HG03159 (cell line): ENCODE data around the gene ROCK2.

Source experiments
- ATAC-seq: cut with Tn5 transposase; IDR thresholded peaks from one replicate; pipeline ENCODE4 v1.9.1; 2021; ENCODE audit warnings: mild to moderate bottlenecking, moderate library complexity; ENCODE audit not compliant: unreplicated experiment

Gene ROCK2

DNA sequence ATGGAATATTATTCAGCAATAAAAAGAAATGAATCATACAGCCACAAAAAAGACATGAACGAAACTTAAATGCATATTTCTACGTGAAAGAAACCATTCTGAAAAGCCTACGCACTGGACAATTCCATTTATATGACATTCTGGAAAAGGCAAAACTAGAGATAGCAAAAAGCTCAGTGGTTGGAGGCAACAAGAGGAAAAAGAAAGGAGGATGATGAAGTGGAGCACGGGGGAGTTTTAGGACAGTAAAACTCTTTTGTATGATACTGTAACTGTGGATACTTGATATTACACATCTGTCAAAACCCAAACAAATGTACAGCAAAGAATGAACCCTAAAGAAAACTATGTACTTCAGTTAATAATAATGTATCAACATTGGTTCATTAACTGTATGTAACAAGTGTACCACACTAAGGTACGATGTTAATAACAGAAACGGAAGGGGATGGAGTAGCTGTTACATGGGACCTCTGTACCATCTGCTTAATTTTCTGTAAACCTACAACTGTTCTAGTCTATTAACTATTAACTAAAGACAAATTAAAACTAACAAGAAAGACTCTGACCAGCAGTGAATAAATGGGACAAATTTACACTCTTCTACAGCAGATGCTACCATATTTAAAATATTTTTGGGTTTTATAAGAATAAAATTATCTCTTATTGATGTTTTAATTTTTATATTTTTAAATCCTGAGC, 31.5 kb downstream of the ROCK2 start:
- no peak for ATAC-seq

DNA sequence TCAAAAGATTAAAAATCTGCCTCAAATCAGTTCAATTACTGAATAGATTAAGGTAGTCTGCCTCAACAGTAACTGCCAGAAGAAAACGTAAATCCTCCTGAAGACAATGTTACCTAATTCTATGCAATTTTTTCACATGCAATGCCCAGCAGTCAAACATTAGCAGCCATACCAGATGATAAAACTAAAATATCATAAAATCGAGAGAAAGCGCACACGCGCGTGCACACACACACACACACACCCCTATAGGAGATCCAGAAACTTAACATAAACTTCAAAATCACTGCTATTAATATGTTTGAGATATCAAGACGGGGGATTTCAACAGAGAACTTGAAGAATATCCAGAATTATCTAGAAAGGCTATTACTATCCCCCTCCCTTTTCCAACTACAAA, 32.9 kb downstream of the ROCK2 start:
- no peak for ATAC-seq

DNA sequence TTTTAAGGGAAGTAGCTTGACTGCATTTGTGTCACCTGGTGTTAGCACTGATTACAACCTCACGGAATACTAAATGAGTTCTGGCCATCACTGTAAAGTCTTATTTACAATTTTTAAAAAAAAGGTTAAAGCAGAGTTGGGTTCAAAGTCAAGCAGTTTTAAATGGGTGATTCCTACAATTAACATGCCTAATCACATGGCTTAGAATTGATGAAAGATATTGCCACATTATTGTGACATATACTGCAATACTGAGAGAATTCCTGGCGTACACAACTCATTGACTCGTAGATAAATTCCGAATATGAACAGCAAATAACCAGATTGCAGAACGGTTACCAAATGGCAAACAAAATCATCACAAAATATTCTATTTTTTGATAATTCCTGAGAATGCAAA, 34.2 kb downstream of the ROCK2 start:
- ATAC-seq: no peak

DNA sequence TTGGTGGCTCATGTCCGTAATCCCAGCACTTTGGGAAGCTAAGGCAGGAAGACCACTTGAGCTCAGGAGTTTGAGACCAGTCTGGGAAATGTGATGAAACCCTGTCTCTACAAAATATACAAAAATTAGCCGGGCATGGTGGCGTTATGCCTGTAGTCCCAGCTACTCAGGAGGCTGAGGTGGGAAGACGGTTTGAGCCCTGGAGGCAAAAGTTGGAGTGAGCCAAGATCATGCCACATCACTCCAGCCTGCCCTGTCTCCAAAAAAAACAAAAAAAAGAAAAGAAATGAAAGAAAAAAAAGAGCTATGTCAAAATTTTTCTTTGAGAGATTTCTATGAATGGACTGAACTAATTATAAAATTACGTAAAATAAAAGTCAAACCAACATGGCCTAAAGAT, 34.7 kb downstream of the ROCK2 start:
- ATAC-seq: no peak

DNA sequence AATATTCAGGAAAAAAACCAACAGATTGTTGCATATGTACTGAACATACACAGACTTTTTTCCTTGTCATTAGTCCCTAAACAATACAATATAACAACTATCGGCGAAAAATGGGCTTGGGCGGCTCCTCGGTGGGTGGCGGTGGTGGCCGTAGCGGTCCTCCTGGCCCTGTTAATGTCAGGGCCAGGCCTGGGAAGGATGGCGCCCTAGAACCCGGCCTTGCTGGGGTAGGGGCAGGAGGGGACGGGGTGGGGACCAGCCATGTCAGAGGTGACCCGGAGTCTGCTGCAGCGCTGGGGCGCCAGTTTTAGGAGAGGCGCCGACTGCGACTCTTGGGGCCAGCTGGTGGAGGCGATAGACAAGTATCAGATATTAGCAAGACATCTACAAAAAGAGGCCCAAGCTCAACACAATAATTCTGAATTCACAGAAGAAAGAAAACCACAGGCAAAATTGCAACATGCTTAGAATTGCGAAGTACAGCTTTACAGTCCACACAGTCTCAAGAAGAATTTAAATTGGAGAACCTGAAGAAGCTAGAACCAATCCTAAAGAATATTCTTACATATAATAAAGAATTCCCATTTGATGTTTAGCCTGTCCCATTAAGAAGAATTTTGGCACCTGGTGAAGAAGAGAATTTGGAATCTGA, 36.5 kb downstream of the ROCK2 start:
- ATAC-seq: no peak

DNA sequence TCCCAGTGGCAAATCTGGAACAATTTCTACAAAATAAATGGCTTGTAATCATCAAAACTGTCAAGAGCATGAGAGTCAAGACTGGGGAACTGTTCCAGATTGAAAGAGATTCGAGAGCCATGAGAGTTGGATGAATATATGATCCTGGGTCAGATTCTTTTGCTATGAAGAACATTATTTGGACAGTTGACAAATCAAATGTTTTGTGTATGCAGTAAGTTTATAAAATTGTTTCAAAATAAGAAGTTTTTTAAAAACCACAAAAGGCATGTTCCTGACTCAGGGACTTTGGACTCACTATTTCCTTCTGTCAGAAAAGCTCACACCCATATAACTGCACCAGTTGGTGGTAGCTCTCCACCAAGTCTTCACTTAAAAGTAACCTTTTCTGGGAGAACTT, 38.5 kb downstream of the ROCK2 start:
- ATAC-seq: no peak

DNA sequence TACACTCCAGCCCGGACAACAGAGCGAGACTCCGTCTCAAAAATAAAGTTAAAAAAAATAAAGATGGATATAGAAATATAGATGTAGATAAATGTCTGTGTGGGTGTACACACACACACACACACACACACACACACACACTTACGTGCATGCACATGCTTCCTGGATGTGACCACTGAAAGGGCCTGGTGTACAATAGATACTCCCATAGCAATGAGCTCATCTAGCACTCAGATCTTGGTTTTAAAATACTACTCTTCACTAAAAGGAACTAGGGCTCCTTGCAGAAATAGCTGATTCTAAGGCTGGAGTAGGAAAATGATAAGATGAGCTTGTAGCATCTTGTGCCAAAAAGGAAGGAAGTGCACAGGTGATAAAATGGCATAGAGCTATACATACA, 39.1 kb downstream of the ROCK2 start:
- no peak for ATAC-seq

DNA sequence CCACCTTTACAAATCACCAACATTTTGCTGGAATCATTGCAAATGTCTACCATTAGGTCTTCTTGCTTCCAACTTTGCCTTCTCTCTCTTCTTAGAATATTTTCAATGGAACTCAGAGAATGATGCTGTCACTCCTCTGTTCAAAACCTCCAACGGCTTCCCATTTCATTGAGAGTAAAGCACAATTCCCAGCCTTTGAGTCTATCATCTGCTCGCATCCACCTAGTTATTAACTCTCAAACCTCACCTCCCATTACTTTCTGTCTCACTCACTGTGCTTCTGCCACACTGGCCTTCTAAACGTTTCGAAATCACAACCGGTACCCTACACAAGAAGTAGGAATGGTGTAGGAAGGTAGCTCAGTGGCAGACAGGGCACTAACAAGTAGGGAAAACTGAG, 40.0 kb downstream of the ROCK2 start:
- ATAC-seq: no peak

DNA sequence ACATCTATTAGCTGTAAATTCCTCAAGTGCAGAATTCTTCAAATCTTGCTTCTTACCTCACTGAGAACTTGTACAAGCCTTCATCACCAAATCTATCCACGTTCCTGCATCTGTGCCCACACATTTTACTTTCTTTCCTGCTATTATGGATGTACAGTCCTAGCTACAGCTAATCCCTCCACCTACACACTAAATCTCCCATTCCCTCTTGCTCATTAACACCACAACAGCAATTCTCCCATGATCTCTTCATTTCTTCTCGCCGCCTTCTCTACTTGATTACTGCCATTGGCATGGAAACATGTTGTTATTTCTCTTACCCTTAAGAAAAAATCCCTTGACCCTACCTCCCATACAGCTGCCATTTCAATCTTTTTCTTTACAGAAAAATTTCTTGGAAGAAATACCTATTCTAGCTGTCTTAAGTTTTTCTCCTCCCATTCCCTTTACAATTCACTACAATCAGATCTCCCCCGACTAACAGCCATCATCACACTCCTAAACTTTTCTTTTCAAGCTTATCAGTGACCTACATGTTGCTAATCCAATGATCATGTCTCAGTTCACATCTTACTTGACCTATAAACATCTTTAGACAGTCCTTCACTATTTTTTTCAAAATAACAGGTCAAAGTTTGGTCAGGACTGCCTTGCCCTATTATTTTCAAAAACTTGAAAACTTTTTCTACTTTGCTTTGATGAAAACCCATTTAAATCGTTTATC, 41.0 kb downstream of the ROCK2 start:
- ATAC-seq: no peak

DNA sequence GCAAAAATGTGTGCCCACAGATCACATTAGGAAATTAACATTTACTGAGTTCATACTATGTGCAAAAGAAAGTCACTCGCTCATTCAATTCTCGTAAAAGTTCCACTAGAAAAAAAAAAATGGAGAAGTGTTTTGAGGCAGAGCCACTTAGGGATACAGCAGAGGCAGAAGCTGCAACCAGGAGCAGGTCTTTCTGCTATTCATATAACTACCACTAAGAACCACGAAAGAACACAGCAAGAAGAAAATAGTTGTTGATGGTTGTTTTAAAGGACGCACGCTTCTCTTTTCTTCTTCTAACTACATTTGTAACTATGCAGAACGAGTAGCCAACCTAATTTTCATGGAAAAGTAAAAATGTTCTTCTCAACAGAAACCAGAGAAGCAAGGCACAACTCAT, 45.0 kb downstream of the ROCK2 start:
- ATAC-seq: no peak

DNA sequence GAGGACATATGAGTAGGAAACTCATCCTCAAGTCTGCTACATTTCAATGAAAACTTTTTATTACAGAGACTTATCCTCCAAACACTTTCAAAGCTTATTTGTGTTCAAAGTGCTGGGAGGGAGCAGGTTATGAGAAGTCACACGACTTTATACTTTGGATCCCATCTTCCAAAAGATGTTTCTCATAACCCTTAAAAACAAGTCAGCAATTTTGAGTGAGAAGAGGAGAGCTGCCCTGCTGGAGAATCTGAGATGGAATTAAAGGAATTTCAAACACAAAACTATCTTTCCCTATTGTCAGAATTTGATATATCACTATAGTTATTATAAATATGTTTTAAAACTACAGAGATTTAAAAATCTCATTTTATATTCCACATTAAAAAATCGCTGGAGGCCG, 45.8 kb downstream of the ROCK2 start:
- ATAC-seq: no peak

DNA sequence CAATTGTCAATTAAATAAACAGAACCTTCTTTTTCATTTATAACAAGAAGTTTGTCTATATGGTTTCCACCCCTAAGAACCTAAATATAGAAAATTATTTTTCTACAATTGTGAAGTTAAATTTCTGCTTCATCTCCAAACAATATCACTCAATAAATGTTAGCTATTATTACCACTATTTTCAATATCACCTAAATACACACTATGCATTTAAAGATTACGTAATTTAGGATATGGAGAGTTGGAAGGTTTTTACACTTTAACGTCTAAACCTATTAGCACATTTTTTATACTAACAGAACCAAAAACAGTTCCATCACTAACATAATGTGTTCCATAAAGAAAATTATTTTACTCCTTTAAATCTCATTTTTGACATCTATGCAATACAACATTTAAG, 48.0 kb downstream of the ROCK2 start:
- no peak for ATAC-seq

DNA sequence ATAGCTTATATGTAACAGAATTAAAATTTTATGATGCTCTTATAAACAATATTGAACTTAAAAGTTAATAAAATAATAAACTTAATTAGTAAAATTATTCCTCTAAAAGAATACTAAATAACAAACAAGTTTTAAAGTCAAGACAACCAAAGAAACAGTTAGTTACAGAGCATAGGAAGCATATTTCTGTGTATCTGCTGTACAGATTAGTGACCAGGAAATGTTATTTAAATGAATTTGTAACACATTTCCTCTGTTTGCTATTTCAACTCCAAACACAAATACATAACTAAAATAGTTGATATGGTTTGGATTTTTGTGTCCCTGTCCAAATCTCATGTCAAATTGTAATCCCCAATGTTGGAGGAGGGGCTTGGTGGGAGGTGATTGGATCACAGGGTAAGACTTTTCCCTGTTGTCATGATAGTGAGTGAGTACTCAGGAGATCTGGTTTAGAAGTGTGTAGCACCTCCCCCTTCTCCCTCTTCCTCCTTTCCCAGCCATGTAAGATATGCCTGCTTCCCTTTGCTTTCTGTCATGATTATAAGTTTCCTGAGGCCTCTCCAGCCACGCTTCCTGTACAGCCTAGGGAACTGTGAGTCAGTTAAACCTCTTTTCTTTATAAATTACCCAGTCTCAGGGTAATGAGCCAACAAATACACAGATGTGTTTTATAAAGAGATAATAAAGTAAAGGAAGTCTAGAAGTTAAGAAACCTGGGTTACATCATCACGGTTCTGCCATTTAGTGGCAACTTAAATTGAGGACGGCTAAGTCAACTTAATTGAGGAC, 51.8 kb downstream of the ROCK2 start:
- no peak for ATAC-seq

DNA sequence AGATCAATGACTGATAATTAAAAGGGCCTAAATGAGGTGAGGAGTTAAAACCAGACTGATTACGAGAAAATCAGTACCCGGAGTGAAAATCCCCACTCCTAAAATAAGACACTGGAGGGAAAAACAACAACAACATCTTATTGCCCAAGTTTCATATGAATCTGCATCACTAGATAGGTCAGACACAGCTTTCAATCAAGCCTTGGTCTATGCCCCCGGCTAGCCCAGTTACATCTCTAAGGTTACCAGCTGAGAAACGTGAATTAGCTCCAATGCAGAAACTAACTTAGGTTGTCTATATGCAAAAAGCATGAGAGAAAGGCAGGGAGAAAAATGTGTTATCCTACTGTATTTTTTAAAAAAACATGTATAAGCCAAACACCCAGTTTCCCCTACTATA, 53.7 kb downstream of the ROCK2 start:
- ATAC-seq: no peak

DNA sequence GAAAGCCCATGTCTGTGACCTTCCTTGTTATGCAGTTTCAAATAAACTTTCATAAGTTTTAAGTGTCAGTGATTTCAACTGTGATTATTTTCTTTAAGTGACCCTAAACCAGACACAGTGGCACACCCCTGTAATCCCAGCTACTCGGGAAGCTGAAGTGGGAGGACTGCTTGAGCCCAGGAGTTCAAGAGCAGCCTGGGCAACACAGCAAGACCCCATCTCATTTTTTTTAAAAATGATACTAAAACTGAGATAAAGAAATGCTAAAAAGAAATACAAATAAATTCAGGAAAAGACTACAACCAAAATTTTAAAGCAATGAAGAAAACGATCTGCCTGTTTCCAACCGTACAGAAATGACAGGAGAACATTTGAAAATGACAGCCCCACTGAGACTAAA, 54.2 kb downstream of the ROCK2 start:
- ATAC-seq: no peak

DNA sequence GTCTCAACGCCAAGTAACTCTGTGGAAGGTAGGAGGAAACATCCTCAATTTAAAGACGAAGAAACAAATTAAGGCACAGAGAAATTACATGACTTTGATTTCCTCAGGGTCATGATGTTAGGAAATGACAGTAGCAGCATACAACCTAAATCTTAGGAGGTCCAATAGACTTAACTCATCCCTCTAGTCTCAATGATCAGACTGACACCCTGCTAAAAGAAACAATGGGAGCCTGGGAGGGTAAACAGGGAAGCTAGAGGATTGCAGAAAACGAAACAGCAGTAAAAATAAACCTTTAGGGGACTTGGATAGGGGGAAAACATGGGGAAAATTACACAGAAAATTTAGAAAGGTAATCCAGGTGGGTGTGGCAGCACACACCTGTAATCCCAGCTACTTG, 56.0 kb downstream of the ROCK2 start:
- no peak for ATAC-seq

DNA sequence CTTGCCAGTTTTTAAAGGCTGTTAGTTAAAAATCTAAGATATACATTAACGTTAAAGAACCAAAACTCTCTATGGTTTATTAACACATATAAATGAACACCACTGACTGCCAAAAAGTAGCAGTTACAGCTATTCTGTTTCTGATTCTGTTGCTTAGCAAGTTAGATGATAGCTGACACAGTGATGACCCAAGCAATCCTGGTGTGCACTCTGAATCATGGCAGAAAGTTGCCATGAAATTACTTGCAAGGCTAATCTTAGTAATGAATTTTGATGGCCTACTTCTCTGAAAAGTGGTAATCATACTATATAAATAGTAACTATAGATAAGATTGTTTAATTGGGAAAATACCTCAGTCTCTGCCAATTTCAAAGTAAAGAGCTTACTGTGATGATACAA, 57.7 kb downstream of the ROCK2 start:
- ATAC-seq: no peak

DNA sequence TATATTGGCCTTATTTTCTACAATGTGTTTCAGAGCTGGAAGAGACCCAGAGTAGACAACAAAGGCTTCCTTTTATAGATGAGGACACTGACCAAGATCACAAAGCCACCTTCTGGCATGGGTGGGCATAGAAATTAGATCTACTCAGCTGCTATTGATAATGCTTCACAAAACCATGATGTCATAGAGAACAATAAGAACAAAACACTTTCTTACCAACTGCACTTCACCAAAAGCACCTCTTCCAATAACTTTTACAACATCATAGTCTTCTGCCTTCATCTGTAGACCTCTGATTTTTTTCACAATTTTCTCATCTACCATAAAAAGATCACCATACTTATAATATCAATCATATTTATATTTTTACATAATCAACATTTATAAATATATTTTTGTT, 58.1 kb downstream of the ROCK2 start:
- ATAC-seq: no peak

DNA sequence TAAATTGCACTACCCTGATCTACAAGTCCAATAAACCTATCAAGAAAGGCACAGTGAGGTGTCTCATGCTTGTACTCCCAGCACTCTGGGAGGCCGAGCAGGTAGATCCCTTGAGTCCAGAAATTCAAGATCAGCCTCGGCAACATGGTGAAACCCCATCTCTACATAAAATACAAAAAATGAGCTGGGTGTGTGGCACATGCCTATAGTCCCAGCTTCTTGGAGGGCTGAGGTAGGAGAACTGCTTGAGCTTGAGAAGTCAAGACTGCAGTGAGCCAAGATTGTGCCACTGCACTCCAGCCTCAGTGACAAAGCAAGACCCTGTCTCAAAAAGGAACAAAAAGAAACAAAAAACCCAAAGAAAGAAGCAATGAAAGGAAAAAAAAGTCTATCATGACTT, 58.9 kb downstream of the ROCK2 start:
- no peak for ATAC-seq

DNA sequence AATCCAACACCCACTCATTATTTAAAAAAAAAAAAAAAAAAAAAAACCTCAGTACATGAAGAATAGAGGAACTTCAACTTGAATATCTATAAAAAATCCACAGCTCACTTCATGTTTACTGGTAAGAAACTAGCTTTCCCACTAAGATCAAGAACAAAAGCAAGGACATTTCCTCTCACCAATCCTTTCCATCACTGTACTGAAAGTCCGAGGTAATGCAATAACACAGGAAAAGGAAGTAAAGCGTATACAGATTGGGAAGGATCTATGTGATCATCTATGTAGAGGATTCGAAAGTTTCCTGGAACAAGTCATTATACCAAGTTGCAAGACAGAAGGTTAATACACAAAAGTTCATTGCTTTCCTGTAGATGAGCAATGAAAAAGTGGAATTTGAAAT, 63.2 kb downstream of the ROCK2 start:
- ATAC-seq: no peak

DNA sequence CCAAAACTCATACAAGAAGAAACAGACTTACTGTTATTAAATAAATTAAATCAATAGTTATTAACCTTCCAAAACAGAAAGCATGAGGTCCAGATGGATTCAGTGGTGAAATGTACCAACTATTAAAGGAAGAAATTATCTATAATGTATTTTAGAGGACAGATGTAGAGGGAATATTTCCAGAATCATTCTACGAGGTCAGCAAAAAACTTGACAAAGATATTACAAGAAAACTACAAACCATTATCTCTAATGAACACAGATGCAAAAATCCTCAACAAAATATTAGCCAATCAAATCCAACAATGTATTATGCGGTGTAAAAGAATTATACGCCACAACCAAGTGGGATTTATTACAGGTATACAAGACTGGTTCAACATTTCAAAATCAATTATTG, 63.7 kb downstream of the ROCK2 start:
- no peak for ATAC-seq

DNA sequence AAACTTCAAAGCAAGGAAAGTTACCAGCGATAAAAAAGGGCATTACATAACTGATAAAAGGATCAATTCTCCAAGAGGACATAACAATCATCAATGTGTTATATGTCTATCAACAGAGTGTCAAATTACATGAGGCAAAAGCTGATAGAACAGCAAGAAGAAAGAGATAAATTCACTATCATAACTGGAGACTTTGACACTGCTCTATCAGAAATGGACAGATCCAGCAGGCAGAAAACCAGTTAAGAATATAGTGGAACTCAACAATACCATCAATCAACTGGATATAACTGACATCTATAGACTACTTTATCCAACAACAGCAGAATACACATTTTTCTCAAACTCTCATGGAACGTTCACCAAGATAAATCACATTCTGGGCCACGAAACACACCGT, 65.0 kb downstream of the ROCK2 start:
- no peak for ATAC-seq
